Thoracic aorta (tissue), 2 donors: ENCODE results near the gene ACTN4. TPM values are rescaled to one million over a fixed set of nuclear protein-coding genes. Genes with fewer than 3 reads are reported as not detected.

ENCODE experiments used
- ATAC-seq: fragments of 150-250 bp; one replicate; pipeline ENCODE4 v1.8.0; 2017; ENCODE audit warnings: low read depth; ENCODE audit not compliant: insufficient number of reproducible peaks, low FRiP score
- DNase-seq: peaks from one replicate; pipeline ENCODE4 v3.0.0-alpha.2; 2020; ENCODE audit warnings: low spot score
- H3K27ac ChIP-seq, 2 donors: fragments of 200-600 bp; sonication (generic); 1 replicate in 1 of 2; 2 replicates in 1 of 2; pipeline ENCODE4 v1.5.1; 2016; ENCODE audit warnings: mild to moderate bottlenecking in 2 of 2, moderate library complexity in 2 of 2
- H3K27me3 ChIP-seq: fragments of 200-600 bp; sonication (generic); replicated peaks from 2 replicates; pipeline ENCODE4 v1.6.0; 2016; ENCODE audit warnings: mild to moderate bottlenecking; ENCODE audit not compliant: insufficient read depth
- H3K36me3 ChIP-seq: fragments of 200-600 bp; sonication (generic); one replicate; pipeline ENCODE4 v1.5.1; 2016
- H3K4me1 ChIP-seq, 2 donors: fragments of 200-600 bp; sonication (generic); 1 replicate in 1 of 2; 2 replicates in 1 of 2; pipeline versions ENCODE4 v1.5.1 to v1.6.0; 2016; ENCODE audit warnings: low read depth in 2 of 2, mild to moderate bottlenecking in 1 of 2; ENCODE audit not compliant: control insufficient read depth in 1 of 2
- H3K4me3 ChIP-seq: fragments of 200-600 bp; sonication (generic); 2 replicates; pipeline ENCODE4 v1.5.1; 2016; ENCODE audit warnings: mild to moderate bottlenecking
- H3K9me3 ChIP-seq: fragments of 200-600 bp; sonication (generic); 2 replicates; pipeline ENCODE4 v1.5.1; 2016
- CTCF ChIP-seq: fragments of 200-600 bp; sonication (generic); IDR thresholded peaks from one replicate; pipeline ENCODE4 v1.5.1; 2019; ENCODE audit warnings: antibody characterized with exemption
- total RNA-seq, 2 donors: library from RNA; depleted of rRNA; stranded (reverse); fragments of >200 nt; gene quantifications; one replicate each; pipeline versions ENCODE4 v1.1.0 to v1.2.3, GENCODE V29; 2016

Gene ACTN4
- total RNA-seq, 2 donors from 2014 or later = 668 to 1,387 TPM

GRCh38 chr19:38725469-38726283, 78.2 kb downstream of the ACTN4 start:
- peaks cover 87% of the 10 kb centered on the region for H3K36me3 ChIP-seq
- no peak for DNase-seq
- H3K27ac ChIP-seq = peak overlapping the region in 1 of 2 donors; percentile 8
- no peak overlapping the region for H3K4me3 ChIP-seq
- peaks cover 10 to 32% of the 10 kb centered on the region in 2 donors for H3K4me1 ChIP-seq
- no peaks in the 10 kb centered on the region for H3K27me3 ChIP-seq
- no peaks in the 10 kb centered on the region for H3K9me3 ChIP-seq
- no peak for TF ChIP-seq CTCF
- no peak for ATAC-seq

- peaks cover 87% of the 10 kb centered on the region for H3K36me3 ChIP-seq
- no peaks in the 10 kb centered on the region for H3K27me3 ChIP-seq
- H3K9me3 ChIP-seq = no peaks in the 10 kb centered on the region
- peaks cover 10 to 27% of the 10 kb centered on the region in 2 donors for H3K4me1 ChIP-seq
- no peak for ATAC-seq
- no peak for TF ChIP-seq CTCF
- peak overlapping the region in 1 of 2 donors; percentile 8 for H3K27ac ChIP-seq
- no peak overlapping the region for H3K4me3 ChIP-seq
- no peak for DNase-seq
Measured at GRCh38 chr19:38726284-38726673, 78.8 kb downstream of the ACTN4 start.

- ATAC-seq = no peak
- Histone ChIP-seq H3K4me3 (no peak overlapping the region), H3K36me3 (peaks cover 81% of the 10 kb centered on the region), H3K27ac (peak overlapping the region in 1 of 2 donors; percentile 8), H3K4me1 (peaks cover 5 to 21% of the 10 kb centered on the region in 2 donors), H3K27me3 (no peaks in the 10 kb centered on the region), H3K9me3 (no peaks in the 10 kb centered on the region)
- no peak for TF ChIP-seq CTCF
- no peak for DNase-seq
Measured at GRCh38 chr19:38726761-38727301, 79.4 kb downstream of the ACTN4 start.

- TF ChIP-seq CTCF = no peak
- H3K36me3 ChIP-seq = peaks cover 75% of the 10 kb centered on the region
Measured at GRCh38 chr19:38727306-38727867, 79.9 kb downstream of the ACTN4 start.

More at GRCh38 chr19:38727306-38727867, 79.9 kb downstream of the ACTN4 start:
- ATAC-seq = no peak
- H3K27ac ChIP-seq = peak overlapping the region; percentile 9 to 42
- peaks cover under 1 to 16% of the 10 kb centered on the region in 2 donors for H3K4me1 ChIP-seq
- DNase-seq = no peak
- H3K27me3 ChIP-seq = no peaks in the 10 kb centered on the region
- H3K4me3 ChIP-seq = no peak overlapping the region
- no peaks in the 10 kb centered on the region for H3K9me3 ChIP-seq
